ENCODE data around the gene CLK1. TPM values are rescaled to one million over a fixed set of nuclear protein-coding genes. Genes with fewer than 3 reads are reported as not detected.

Gene CLK1
- total RNA-seq, 2 donors from 2014 or later = 41.7 to 62.5 TPM

- Histone ChIP-seq H3K4me1 (peaks cover 0 to 36% of the 10 kb centered on the region in 2 donors), H3K9me3 (no peaks in the 10 kb centered on the region), H3K36me3 (peaks cover 33% of the 10 kb centered on the region), H3K27ac (peak within 1 kb of the TSS; percentile 98 to 99), H3K4me3 (peak within 1 kb of the TSS; percentile 92 to 99), H3K27me3 (no peaks in the 10 kb centered on the region)
- TF ChIP-seq, protein P1, sequence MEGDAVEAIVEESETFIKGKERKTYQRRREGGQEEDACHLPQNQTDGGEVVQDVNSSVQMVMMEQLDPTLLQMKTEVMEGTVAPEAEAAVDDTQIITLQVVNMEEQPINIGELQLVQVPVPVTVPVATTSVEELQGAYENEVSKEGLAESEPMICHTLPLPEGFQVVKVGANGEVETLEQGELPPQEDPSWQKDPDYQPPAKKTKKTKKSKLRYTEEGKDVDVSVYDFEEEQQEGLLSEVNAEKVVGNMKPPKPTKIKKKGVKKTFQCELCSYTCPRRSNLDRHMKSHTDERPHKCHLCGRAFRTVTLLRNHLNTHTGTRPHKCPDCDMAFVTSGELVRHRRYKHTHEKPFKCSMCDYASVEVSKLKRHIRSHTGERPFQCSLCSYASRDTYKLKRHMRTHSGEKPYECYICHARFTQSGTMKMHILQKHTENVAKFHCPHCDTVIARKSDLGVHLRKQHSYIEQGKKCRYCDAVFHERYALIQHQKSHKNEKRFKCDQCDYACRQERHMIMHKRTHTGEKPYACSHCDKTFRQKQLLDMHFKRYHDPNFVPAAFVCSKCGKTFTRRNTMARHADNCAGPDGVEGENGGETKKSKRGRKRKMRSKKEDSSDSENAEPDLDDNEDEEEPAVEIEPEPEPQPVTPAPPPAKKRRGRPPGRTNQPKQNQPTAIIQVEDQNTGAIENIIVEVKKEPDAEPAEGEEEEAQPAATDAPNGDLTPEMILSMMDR (IDR thresholded peaks at IDR 0.05) = no peak
- DNase-seq (ENCODE audit: low spot score) = peak; percentile 96
Measured at GRCh38 chr2:200811333-200812121, 52.9 kb downstream of the CLK1 start, which contains the start of gene BZW1. Gene BZW1 (plus strand): TSS chr2:200811910. CDS start chr2:200813218, 1,308 bp downstream.

GRCh38 chr2:200810998-200811332, 53.5 kb downstream of the CLK1 start:
- TF ChIP-seq, protein P1 (IDR thresholded peaks at IDR 0.05) = no peak
- Histone ChIP-seq H3K36me3 (peaks cover 28% of the 10 kb centered on the region), H3K9me3 (no peaks in the 10 kb centered on the region), H3K27me3 (no peaks in the 10 kb centered on the region), H3K4me3 (peak overlapping the region; percentile 92 to 99), H3K4me1 (peaks cover 0 to 36% of the 10 kb centered on the region in 2 donors), H3K27ac (peak overlapping the region; percentile 98 to 99)
- no peak for DNase-seq (ENCODE audit: low spot score)

DNA sequence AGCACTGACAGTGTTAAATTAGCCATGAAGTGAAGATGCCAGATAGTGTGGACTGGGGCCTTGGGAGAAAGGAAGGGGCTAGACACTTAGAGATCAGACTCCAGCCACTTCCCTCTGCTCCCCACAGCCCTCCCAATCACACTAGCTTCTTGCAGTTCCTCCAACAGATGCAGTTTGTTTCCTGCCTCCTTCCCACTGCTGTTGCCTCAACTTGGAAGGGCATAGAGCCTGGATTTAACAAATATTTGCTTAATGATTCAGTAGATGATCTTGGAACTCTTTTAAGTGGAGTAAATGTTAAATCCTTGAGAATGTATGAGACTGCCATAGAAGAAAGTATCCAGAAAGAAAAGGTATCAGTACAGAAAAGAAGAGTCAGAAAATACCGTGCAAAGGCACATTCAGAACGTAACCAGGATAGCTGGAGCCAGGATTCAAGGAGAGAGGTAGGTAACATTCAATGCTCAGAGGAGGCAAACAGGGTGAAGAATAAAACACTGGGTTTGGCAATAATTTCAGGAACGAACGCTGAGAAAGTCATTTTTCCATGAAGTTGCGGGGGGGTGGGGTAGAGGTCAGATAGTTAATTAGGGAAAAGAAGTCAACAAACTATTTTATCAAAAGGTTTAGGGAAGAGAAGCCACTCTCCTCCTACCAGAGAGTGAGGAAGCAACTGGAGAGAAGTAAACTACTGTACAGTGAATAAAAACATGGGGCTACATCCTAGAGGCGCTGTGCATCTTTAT, 54.0 kb downstream of the CLK1 start:
- H3K9me3 ChIP-seq = no peaks in the 10 kb centered on the region
- peaks cover 0 to 36% of the 10 kb centered on the region in 2 donors for H3K4me1 ChIP-seq
- DNase-seq (ENCODE audit: low spot score) = no peak
- H3K27ac ChIP-seq = peak overlapping the region; percentile 98 to 99
- TF ChIP-seq, protein P1 (IDR thresholded peaks at IDR 0.05) = no peak
- no peaks in the 10 kb centered on the region for H3K27me3 ChIP-seq
- peak overlapping the region; percentile 92 to 99 for H3K4me3 ChIP-seq
- H3K36me3 ChIP-seq = peaks cover 22% of the 10 kb centered on the region

GRCh38 chr2:200809506-200810251, 54.8 kb downstream of the CLK1 start:
- H3K27ac ChIP-seq = peak overlapping the region; percentile 98 to 99
- DNase-seq (ENCODE audit: low spot score) = no peak
- peaks cover 15% of the 10 kb centered on the region for H3K36me3 ChIP-seq
- H3K27me3 ChIP-seq = no peaks in the 10 kb centered on the region
- TF ChIP-seq, protein P1 (IDR thresholded peaks at IDR 0.05) = no peak
- H3K4me1 ChIP-seq = peaks cover 0 to 33% of the 10 kb centered on the region in 2 donors
- no peak overlapping the region for H3K4me3 ChIP-seq
- H3K9me3 ChIP-seq = no peaks in the 10 kb centered on the region

Other genes starting within 250 kb of the CLK1 start
- 100 to 1,000 TPM in 1 of 2 donors, 10 to 100 TPM in 1; 58.0 to 131 TPM for gene BZW1, start 52.7 kb downstream of the CLK1 start, total RNA-seq
- gene PPIL3, start 24.4 kb upstream of the CLK1 start, total RNA-seq = 10 to 100 TPM in 1 of 2 donors, 1 to 10 TPM in 1; 6.1 to 22.9 TPM
- 10 to 100 TPM; 16.1 to 16.6 TPM for gene NIF3L1, start 24.7 kb upstream of the CLK1 start, total RNA-seq
- gene ORC2, start 99.0 kb upstream of the CLK1 start, total RNA-seq = 10 to 100 TPM in 1 of 2 donors, 1 to 10 TPM in 1; 8.5 to 14.7 TPM
- 1 to 10 TPM; 4.0 to 4.8 TPM for gene HYCC2, start 207.0 kb upstream of the CLK1 start, total RNA-seq
- 100 to 1,000 TPM; 152 to 238 TPM for gene NDUFB3, start 207.3 kb upstream of the CLK1 start, total RNA-seq